GM12875 (cell line): Measurements from ENCODE around the gene NOVA2.

Experiments
- H3K4me3 ChIP-seq: one replicate; pipeline ENCODE4 v1.5.1; 2011; ENCODE audit warnings: low read depth, low read length, control low read depth
- CTCF ChIP-seq: IDR thresholded peaks from 2 replicates; pipeline ENCODE4 v1.5.1; 2011; ENCODE audit warnings: low read depth, mild to moderate bottlenecking, control low read depth, inconsistent platforms, low read length, moderate library complexity, borderline replicate concordance; ENCODE audit not compliant: insufficient read depth

NOVA2 gene

GRCh38 chr19:45972947-45973540 lies 621 bp downstream of the NOVA2 start:
- no peak overlapping the region for H3K4me3 ChIP-seq

GRCh38 chr19:45972081-45972946 lies 1.4 kb downstream of the NOVA2 start:
- TF ChIP-seq CTCF = no peak
- H3K4me3 ChIP-seq = no peak overlapping the region

More at GRCh38 chr19:45972947-45973540, 621 bp downstream of the NOVA2 start:
- TF ChIP-seq CTCF = no peak

- no peak overlapping the region for H3K4me3 ChIP-seq
- TF ChIP-seq CTCF = no peak
Observed at GRCh38 chr19:45971260-45971902, 2.3 kb downstream of the NOVA2 start.

- H3K4me3 ChIP-seq = no peak overlapping the region
- TF ChIP-seq CTCF = no peak
Observed at GRCh38 chr19:45969676-45970075, 4.0 kb downstream of the NOVA2 start.

- H3K4me3 ChIP-seq = no peak overlapping the region
- no peak for TF ChIP-seq CTCF
Observed at GRCh38 chr19:45968626-45969025, 5.0 kb downstream of the NOVA2 start.

GRCh38 chr19:45967246-45967645 lies 6.4 kb downstream of the NOVA2 start:
- no peak for TF ChIP-seq CTCF
- no peak overlapping the region for H3K4me3 ChIP-seq
